ENCODE data around the gene SAXO2. TPM values are rescaled to one million over a fixed set of nuclear protein-coding genes. Genes with fewer than 3 reads are reported as not detected.
"Not testable (repeated sequence)": the region's sequence is repeated elsewhere in the genome, so short reads cannot be mapped to it uniquely, and the experiment has no call there.

Gene SAXO2
- total RNA-seq, 4 donors from 2014 or later: 0.12 to 9.0 (median 0.50) TPM

GRCh38 chr15:82292271-82292670 lies 29.7 kb downstream of the SAXO2 start:
- Histone ChIP-seq H3K4me3 (no peak overlapping the region), H3K4me1 (no peaks in the 10 kb centered on the region), H3K27me3 (no peaks in the 10 kb centered on the region), H3K9me3 (peaks cover 0 to 8% (median 0%) of the 10 kb centered on the region in 3 donors), H3K27ac (no peak overlapping the region), H3K36me3 (no peaks in the 10 kb centered on the region)
- ATAC-seq: no peak
- WGBS, 2 donors (ENCODE audit: low coverage in 1 of 2): 88 to 91% methylated on average over 4 to 5 of the region's 5 CpGs
- TF ChIP-seq POLR2AphosphoS5 (IDR thresholded peaks at IDR 0.05) (no peak), CTCF (IDR thresholded peaks at IDR 0.05) (no peak), EP300 (IDR thresholded peaks at IDR 0.05) (no peak), POLR2A (IDR thresholded peaks at IDR 0.05) (no peak)

GRCh38 chr15:82294061-82294690 lies 31.6 kb downstream of the SAXO2 start:
- Histone ChIP-seq H3K27me3 (peaks cover 10% of the 10 kb centered on the region), H3K27ac (no peak overlapping the region), H3K36me3 (no peaks in the 10 kb centered on the region), H3K4me1 (no peaks in the 10 kb centered on the region), H3K4me3 (no peak overlapping the region), H3K9me3 (peaks cover 0 to 7% (median 0%) of the 10 kb centered on the region in 3 donors)
- WGBS, 2 donors (ENCODE audit: low coverage in 1 of 2): 93% methylated on average over 2 of the region's 11 CpGs; no CpG with 5 or more reads in 1 of the 2 donors
- TF ChIP-seq EP300 (IDR thresholded peaks at IDR 0.05) (no peak), CTCF (IDR thresholded peaks at IDR 0.05) (no peak), POLR2AphosphoS5 (IDR thresholded peaks at IDR 0.05) (no peak), POLR2A (IDR thresholded peaks at IDR 0.05) (no peak)
- ATAC-seq: no peak

GRCh38 chr15:82297546-82297945 lies 34.9 kb downstream of the SAXO2 start:
- no peaks in the 10 kb centered on the region for H3K9me3 ChIP-seq
- WGBS, 2 donors (ENCODE audit: low coverage in 1 of 2): 92% methylated on average over 5 of the region's 5 CpGs
- no peak for TF ChIP-seq POLR2A (IDR thresholded peaks at IDR 0.05)
- no peak for TF ChIP-seq POLR2AphosphoS5 (IDR thresholded peaks at IDR 0.05)
- TF ChIP-seq CTCF (IDR thresholded peaks at IDR 0.05): no peak
- TF ChIP-seq EP300 (IDR thresholded peaks at IDR 0.05): no peak

GRCh38 chr15:82298032-82298431 lies 35.4 kb downstream of the SAXO2 start:
- H3K27ac ChIP-seq: no peak overlapping the region
- 87 to 89% methylated on average over 3 to 6 of the region's 13 CpGs for WGBS, 2 donors (ENCODE audit: low coverage in 1 of 2)
- no peaks in the 10 kb centered on the region for H3K9me3 ChIP-seq
- TF ChIP-seq POLR2A (IDR thresholded peaks at IDR 0.05): no peak
- TF ChIP-seq CTCF (IDR thresholded peaks at IDR 0.05): no peak
- no peak for TF ChIP-seq POLR2AphosphoS5 (IDR thresholded peaks at IDR 0.05)
- no peak for TF ChIP-seq EP300 (IDR thresholded peaks at IDR 0.05)
- no peak overlapping the region for H3K4me3 ChIP-seq
- peaks cover 10% of the 10 kb centered on the region for H3K27me3 ChIP-seq
- ATAC-seq: no peak
- H3K4me1 ChIP-seq: no peaks in the 10 kb centered on the region
- no peaks in the 10 kb centered on the region for H3K36me3 ChIP-seq

More at GRCh38 chr15:82297546-82297945, 34.9 kb downstream of the SAXO2 start:
- Histone ChIP-seq H3K27ac (no peak overlapping the region), H3K4me1 (no peaks in the 10 kb centered on the region), H3K36me3 (no peaks in the 10 kb centered on the region), H3K4me3 (no peak overlapping the region), H3K27me3 (peaks cover 10% of the 10 kb centered on the region)
- ATAC-seq: no peak

- ATAC-seq: no peak
- peaks cover 10% of the 10 kb centered on the region for H3K27me3 ChIP-seq
- H3K4me3 ChIP-seq: no peak overlapping the region
- no peak for TF ChIP-seq POLR2A (IDR thresholded peaks at IDR 0.05)
- no peak for TF ChIP-seq EP300 (IDR thresholded peaks at IDR 0.05)
- no peak for TF ChIP-seq POLR2AphosphoS5 (IDR thresholded peaks at IDR 0.05)
- TF ChIP-seq CTCF (IDR thresholded peaks at IDR 0.05): no peak
- whole genome bisulfite sequencing, 2 donors (ENCODE audit: low coverage in 1 of 2): 0% methylated on average over 1 of the region's 44 CpGs; no CpG with 5 or more reads in 1 of the 2 donors
- H3K36me3 ChIP-seq: no peaks in the 10 kb centered on the region
- no peaks in the 10 kb centered on the region for H3K9me3 ChIP-seq
- H3K4me1 ChIP-seq: no peaks in the 10 kb centered on the region
- no peak overlapping the region for H3K27ac ChIP-seq
Measured at GRCh38 chr15:82298520-82298919, 35.9 kb downstream of the SAXO2 start.

GRCh38 chr15:82299511-82299914 lies 36.9 kb downstream of the SAXO2 start:
- H3K4me1 ChIP-seq, H3K4me3 ChIP-seq, H3K36me3 ChIP-seq, H3K27ac ChIP-seq, ATAC-seq, H3K9me3 ChIP-seq: not testable (repeated sequence)
- H3K27me3 ChIP-seq: peaks cover 10% of the 10 kb centered on the region
- no CpG with 5 or more reads among the region's 6 CpGs for WGBS, 2 donors (ENCODE audit: low coverage in 1 of 2)

GRCh38 chr15:82300326-82300725 lies 37.7 kb downstream of the SAXO2 start:
- not testable (repeated sequence) for H3K27ac ChIP-seq, H3K36me3 ChIP-seq, H3K4me3 ChIP-seq, H3K4me1 ChIP-seq, ATAC-seq, H3K9me3 ChIP-seq
- H3K27me3 ChIP-seq: peaks cover 10% of the 10 kb centered on the region
- WGBS, 2 donors (ENCODE audit: low coverage in 1 of 2): 100% methylated on average over 1 of the region's 6 CpGs; no CpG with 5 or more reads in 1 of the 2 donors

Data from gastroesophageal sphincter (tissue), 4 donors.